Parathyroid adenoma (tissue), 2 donors: ENCODE results near the gene PASD1.

ENCODE experiments used
- H2AFZ ChIP-seq: fragments of 300-600 bp; sonication (generic); one replicate; pipeline ENCODE4 v1.7.0; 2017; ENCODE audit warnings: antibody characterized with exemption, mild to moderate bottlenecking
- H3K27ac ChIP-seq: fragments of 300-600 bp; sonication (generic); one replicate; pipeline ENCODE4 v1.7.0; 2017
- H3K27me3 ChIP-seq: fragments of 300-600 bp; sonication (generic); one replicate; pipeline ENCODE4 v1.7.0; 2017; ENCODE audit warnings: low read length; ENCODE audit not compliant: control insufficient read depth, insufficient read depth
- H3K36me3 ChIP-seq: fragments of 300-600 bp; sonication (generic); one replicate; pipeline ENCODE4 v1.7.0; 2017; ENCODE audit warnings: low read length; ENCODE audit not compliant: control insufficient read depth, insufficient read depth
- H3K4me1 ChIP-seq: fragments of 300-600 bp; sonication (generic); one replicate; pipeline ENCODE4 v1.7.0; 2017; ENCODE audit warnings: control low read depth
- H3K4me2 ChIP-seq: fragments of 300-600 bp; sonication (generic); one replicate; pipeline ENCODE4 v1.7.0; 2017; ENCODE audit warnings: low read length
- H3K4me3 ChIP-seq: fragments of 300-600 bp; sonication (generic); one replicate; pipeline ENCODE4 v1.7.0; 2017; ENCODE audit warnings: low read depth, low read length
- H3K79me2 ChIP-seq: fragments of 300-600 bp; sonication (generic); one replicate; pipeline ENCODE4 v1.7.0; 2017; ENCODE audit warnings: control low read depth
- H3K9ac ChIP-seq: fragments of 300-600 bp; sonication (generic); one replicate; pipeline ENCODE4 v1.7.0; 2017; ENCODE audit warnings: mild to moderate bottlenecking
- H3K9me3 ChIP-seq: fragments of 300-600 bp; sonication (generic); one replicate; pipeline ENCODE4 v1.7.0; 2017; ENCODE audit warnings: low read length; ENCODE audit not compliant: control insufficient read depth
- TF ChIP-seq, protein P1 (sequence below): fragments of 300-600 bp; sonication (generic); IDR thresholded peaks from one replicate; pipeline ENCODE4 v1.7.0; 2017; ENCODE audit warnings: antibody characterized with exemption, mild to moderate bottlenecking
- donor health status: primary hyperparathyroidism.

Gene PASD1

DNA sequence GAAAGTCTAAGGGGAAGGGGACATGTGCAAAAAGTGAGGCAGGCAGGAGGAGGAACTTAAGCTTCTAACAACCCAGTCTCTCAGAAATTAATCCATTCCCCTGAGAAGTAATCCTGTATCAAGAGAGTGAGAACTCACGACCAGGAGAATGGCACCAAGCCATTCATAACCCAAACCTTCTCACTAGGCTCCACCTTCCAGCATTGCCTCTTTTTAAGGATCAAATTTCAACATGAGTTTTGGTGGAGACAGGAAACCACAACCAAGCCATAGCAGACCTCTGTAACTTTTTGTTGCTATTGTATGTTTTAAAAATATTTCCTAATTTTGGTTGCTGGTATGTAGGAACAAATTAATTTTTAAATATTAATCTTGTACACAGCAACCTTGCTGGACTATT lies 32.8 kb downstream of the PASD1 start:
- no peak overlapping the region for H2AFZ ChIP-seq
- H3K4me3 ChIP-seq: no peak overlapping the region
- TF ChIP-seq, protein P1, sequence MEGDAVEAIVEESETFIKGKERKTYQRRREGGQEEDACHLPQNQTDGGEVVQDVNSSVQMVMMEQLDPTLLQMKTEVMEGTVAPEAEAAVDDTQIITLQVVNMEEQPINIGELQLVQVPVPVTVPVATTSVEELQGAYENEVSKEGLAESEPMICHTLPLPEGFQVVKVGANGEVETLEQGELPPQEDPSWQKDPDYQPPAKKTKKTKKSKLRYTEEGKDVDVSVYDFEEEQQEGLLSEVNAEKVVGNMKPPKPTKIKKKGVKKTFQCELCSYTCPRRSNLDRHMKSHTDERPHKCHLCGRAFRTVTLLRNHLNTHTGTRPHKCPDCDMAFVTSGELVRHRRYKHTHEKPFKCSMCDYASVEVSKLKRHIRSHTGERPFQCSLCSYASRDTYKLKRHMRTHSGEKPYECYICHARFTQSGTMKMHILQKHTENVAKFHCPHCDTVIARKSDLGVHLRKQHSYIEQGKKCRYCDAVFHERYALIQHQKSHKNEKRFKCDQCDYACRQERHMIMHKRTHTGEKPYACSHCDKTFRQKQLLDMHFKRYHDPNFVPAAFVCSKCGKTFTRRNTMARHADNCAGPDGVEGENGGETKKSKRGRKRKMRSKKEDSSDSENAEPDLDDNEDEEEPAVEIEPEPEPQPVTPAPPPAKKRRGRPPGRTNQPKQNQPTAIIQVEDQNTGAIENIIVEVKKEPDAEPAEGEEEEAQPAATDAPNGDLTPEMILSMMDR: no peak
- no peaks in the 10 kb centered on the region for H3K79me2 ChIP-seq
- no peak overlapping the region for H3K4me2 ChIP-seq
- no peak overlapping the region for H3K9ac ChIP-seq
- no peaks in the 10 kb centered on the region for H3K27me3 ChIP-seq
- H3K9me3 ChIP-seq: no peaks in the 10 kb centered on the region
- H3K36me3 ChIP-seq: no peaks in the 10 kb centered on the region
- no peak overlapping the region for H3K27ac ChIP-seq
- H3K4me1 ChIP-seq: no peaks in the 10 kb centered on the region

DNA sequence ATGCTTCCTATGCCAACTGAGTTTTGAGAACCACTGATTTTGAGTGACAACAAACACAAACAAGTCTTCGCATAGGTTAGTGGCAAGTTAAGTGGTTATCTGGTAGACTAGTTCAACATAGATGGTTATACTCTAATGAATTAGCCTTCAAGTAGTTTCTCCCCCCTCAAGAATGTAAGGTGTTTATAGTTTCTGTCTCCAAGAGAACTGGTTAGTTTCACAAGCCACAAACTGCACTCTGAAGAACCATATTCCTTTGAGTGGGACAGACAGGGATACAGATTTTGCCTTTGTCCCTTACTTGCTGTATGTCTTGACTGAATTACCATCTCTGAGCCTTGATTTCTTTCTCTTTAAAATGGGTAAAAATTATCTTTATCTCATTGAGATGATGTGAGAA lies 41.5 kb downstream of the PASD1 start:
- Histone ChIP-seq H3K4me2 (no peak overlapping the region), H3K4me3 (no peak overlapping the region), H3K4me1 (no peaks in the 10 kb centered on the region), H3K9ac (no peak overlapping the region), H3K27ac (no peak overlapping the region), H3K79me2 (no peaks in the 10 kb centered on the region), H2AFZ (no peak overlapping the region), H3K9me3 (no peaks in the 10 kb centered on the region), H3K36me3 (no peaks in the 10 kb centered on the region), H3K27me3 (no peaks in the 10 kb centered on the region)
- TF ChIP-seq, protein P1: no peak

DNA sequence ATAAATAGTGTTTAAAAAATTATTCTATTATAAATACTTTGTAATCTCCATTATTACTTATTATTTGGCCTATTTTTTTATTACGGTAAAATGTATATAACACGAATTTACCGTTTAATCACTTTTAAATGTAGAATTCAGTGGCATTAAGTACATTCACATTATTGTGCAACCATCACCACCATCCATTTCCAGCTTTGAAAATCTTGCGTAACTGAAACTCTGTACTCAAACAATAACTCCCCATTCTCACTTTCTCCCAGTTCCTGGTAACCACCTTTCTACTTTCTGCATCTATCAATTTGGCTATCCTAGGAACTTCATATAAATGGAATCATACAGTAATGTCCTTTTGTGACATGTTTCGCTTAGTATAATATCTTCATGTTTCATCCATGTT lies 45.7 kb downstream of the PASD1 start:
- no peak overlapping the region for H3K4me3 ChIP-seq
- H3K27ac ChIP-seq: no peak overlapping the region
- TF ChIP-seq, protein P1: no peak
- H3K4me1 ChIP-seq: no peaks in the 10 kb centered on the region
- no peaks in the 10 kb centered on the region for H3K36me3 ChIP-seq
- H3K79me2 ChIP-seq: no peaks in the 10 kb centered on the region
- no peaks in the 10 kb centered on the region for H3K27me3 ChIP-seq
- no peak overlapping the region for H3K4me2 ChIP-seq
- H3K9me3 ChIP-seq: no peaks in the 10 kb centered on the region
- no peak overlapping the region for H2AFZ ChIP-seq
- no peak overlapping the region for H3K9ac ChIP-seq

DNA sequence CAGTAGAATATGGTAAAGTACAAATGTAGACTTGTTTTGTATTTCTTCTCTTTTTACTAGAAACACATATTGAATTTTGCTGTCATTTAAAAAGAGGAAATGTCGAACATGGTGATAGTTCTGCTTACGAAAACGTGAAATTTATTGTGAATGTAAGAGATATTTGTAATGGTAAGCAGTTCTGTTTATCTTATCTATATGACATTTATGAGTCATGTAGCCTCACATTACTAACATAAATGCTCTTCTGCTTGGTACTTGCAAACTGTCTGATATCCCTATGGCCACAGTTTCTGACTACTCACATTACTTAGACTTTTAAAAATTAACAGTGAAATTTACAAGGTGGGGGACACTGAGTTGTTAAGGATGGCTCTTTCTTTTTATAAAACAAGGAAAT lies 57.9 kb downstream of the PASD1 start:
- no peak overlapping the region for H3K9ac ChIP-seq
- H3K4me2 ChIP-seq: no peak overlapping the region
- H3K4me1 ChIP-seq: no peaks in the 10 kb centered on the region
- no peaks in the 10 kb centered on the region for H3K27me3 ChIP-seq
- no peaks in the 10 kb centered on the region for H3K36me3 ChIP-seq
- no peaks in the 10 kb centered on the region for H3K9me3 ChIP-seq
- TF ChIP-seq, protein P1: no peak
- no peak overlapping the region for H3K27ac ChIP-seq
- H3K4me3 ChIP-seq: no peak overlapping the region
- H2AFZ ChIP-seq: no peak overlapping the region
- no peaks in the 10 kb centered on the region for H3K79me2 ChIP-seq

DNA sequence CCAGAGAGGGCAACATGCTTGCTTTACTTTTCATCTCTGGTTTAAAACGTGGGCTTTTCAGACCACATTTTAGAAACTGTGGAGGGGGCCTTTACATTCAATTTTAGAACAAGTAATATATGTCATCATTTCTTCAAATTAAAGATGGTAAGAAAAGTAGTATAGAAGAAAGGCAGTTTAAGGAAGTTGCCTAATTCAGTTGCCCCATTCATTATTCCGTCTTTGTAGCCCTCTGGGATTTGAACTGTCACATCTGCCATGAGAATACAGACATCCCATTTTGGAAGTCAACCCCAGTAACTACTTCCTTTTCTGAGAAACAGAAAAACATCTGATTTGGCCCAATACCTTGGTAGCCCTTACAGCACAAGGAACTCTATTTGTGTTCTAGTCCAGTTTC lies 61.2 kb downstream of the PASD1 start:
- no peak overlapping the region for H3K27ac ChIP-seq
- no peak overlapping the region for H3K4me2 ChIP-seq
- no peaks in the 10 kb centered on the region for H3K27me3 ChIP-seq
- H2AFZ ChIP-seq: no peak overlapping the region
- no peaks in the 10 kb centered on the region for H3K9me3 ChIP-seq
- H3K4me1 ChIP-seq: no peaks in the 10 kb centered on the region
- H3K4me3 ChIP-seq: no peak overlapping the region
- no peak overlapping the region for H3K9ac ChIP-seq
- H3K79me2 ChIP-seq: no peaks in the 10 kb centered on the region
- TF ChIP-seq, protein P1: no peak
- H3K36me3 ChIP-seq: no peaks in the 10 kb centered on the region
